Activated T-cell treated with anti-CD3 and anti-CD28 coated beads, Interleukin-2, amount 50 U/mL, for 4 hours (primary cell): ENCODE results near the gene CEP72. TPM values are rescaled to one million over a fixed set of nuclear protein-coding genes. Genes with fewer than 3 reads are reported as not detected.

Source experiments
- ATAC-seq, 2 donors: fragments of 200-7000 bp; cut with Tn5 transposase; one replicate each; pipeline ENCODE4 v1.10.0; 2021
- DNase-seq: peaks from one replicate; pipeline ENCODE4 v3.0.0-alpha.2; 2020
- H3K27me3 Mint-ChIP-seq: one replicate; pipeline ENCODE4 v1.8.0; 2021; ENCODE audit warnings: low read depth, mixed read lengths
- H3K36me3 Mint-ChIP-seq: one replicate; pipeline ENCODE4 v1.8.0; 2022; ENCODE audit warnings: mixed read lengths; ENCODE audit not compliant: insufficient read depth
- H3K4me1 Mint-ChIP-seq: one replicate; pipeline ENCODE4 v1.8.0; 2021; ENCODE audit warnings: low read depth, mixed read lengths
- H3K4me3 Mint-ChIP-seq: one replicate; pipeline ENCODE4 v1.8.0; 2021; ENCODE audit warnings: mild to moderate bottlenecking, moderate library complexity, mixed read lengths
- H3K9me3 Mint-ChIP-seq: one replicate; pipeline ENCODE4 v1.8.0; 2021; ENCODE audit warnings: mixed read lengths
- total RNA-seq, 3 donors: library from RNA; stranded (reverse); gene quantifications; one replicate each; pipeline ENCODE4 v1.2.1, GENCODE V29; 2021

CEP72 gene
- 10 to 100 TPM; 19.7 to 20.4 (median 19.9) TPM for total RNA-seq

- ATAC-seq (peak; percentile 95 to 97), DNase-seq (peak; percentile 94)
- no peaks in the 10 kb centered on the region for H3K9me3 Mint-ChIP-seq
- peaks cover 6% of the 10 kb centered on the region for H3K36me3 Mint-ChIP-seq
- H3K4me3 Mint-ChIP-seq, result peak within 1 kb of the TSS; percentile 98
- H3K4me1 Mint-ChIP-seq, result peaks cover 34% of the 10 kb centered on the region
- H3K27me3 Mint-ChIP-seq, result peaks cover 12% of the 10 kb centered on the region
These were observed at the start of gene CEP72 for GRCh38 chr5:611731-612486. Gene CEP72, plus strand, starts transcription at chr5:612340. Its CDS starts 22 bp downstream, at chr5:612362.

GRCh38 chr5:565782-566440, 46.2 kb upstream of the CEP72 start:
- H3K4me1 Mint-ChIP-seq, result no peaks in the 10 kb centered on the region
- ATAC-seq, result peak in 1 of 2 donors; percentile 10
- no peaks in the 10 kb centered on the region for H3K36me3 Mint-ChIP-seq
- H3K4me3 Mint-ChIP-seq, result no peak overlapping the region
- H3K9me3 Mint-ChIP-seq, result no peaks in the 10 kb centered on the region
- no peak for DNase-seq
- peaks cover 35% of the 10 kb centered on the region for H3K27me3 Mint-ChIP-seq

GRCh38 chr5:566636-567309, 45.4 kb upstream of the CEP72 start:
- Mint-ChIP-seq H3K9me3 (no peaks in the 10 kb centered on the region), H3K4me1 (no peaks in the 10 kb centered on the region), H3K27me3 (peaks cover 29% of the 10 kb centered on the region), H3K4me3 (no peak overlapping the region), H3K36me3 (no peaks in the 10 kb centered on the region)
- no peak for DNase-seq
- ATAC-seq, result no peak

- no peaks in the 10 kb centered on the region for H3K9me3 Mint-ChIP-seq
- no peaks in the 10 kb centered on the region for H3K4me1 Mint-ChIP-seq
- DNase-seq (no peak), ATAC-seq (no peak)
- H3K36me3 Mint-ChIP-seq, result no peaks in the 10 kb centered on the region
- H3K4me3 Mint-ChIP-seq, result no peak overlapping the region
- H3K27me3 Mint-ChIP-seq, result peaks cover 29% of the 10 kb centered on the region
These were observed 44.5 kb upstream of the CEP72 start for GRCh38 chr5:567664-568060.

- Mint-ChIP-seq H3K27me3 (peaks cover 32% of the 10 kb centered on the region), H3K36me3 (no peaks in the 10 kb centered on the region), H3K9me3 (no peaks in the 10 kb centered on the region), H3K4me1 (no peaks in the 10 kb centered on the region), H3K4me3 (no peak overlapping the region)
- DNase-seq, result no peak
- ATAC-seq, result no peak
These were observed 43.9 kb upstream of the CEP72 start for GRCh38 chr5:568061-568781.

GRCh38 chr5:568809-569208, 43.3 kb upstream of the CEP72 start:
- Mint-ChIP-seq H3K36me3 (no peaks in the 10 kb centered on the region), H3K4me1 (no peaks in the 10 kb centered on the region), H3K27me3 (peaks cover 37% of the 10 kb centered on the region), H3K4me3 (no peak overlapping the region), H3K9me3 (no peaks in the 10 kb centered on the region)
- DNase-seq (no peak), ATAC-seq (no peak)

GRCh38 chr5:569358-569867, 42.7 kb upstream of the CEP72 start:
- H3K9me3 Mint-ChIP-seq, result no peaks in the 10 kb centered on the region
- DNase-seq, result no peak
- H3K4me3 Mint-ChIP-seq, result no peak overlapping the region
- H3K27me3 Mint-ChIP-seq, result peaks cover 37% of the 10 kb centered on the region
- no peak for ATAC-seq
- H3K36me3 Mint-ChIP-seq, result no peaks in the 10 kb centered on the region
- no peaks in the 10 kb centered on the region for H3K4me1 Mint-ChIP-seq

GRCh38 chr5:569868-570361, 42.2 kb upstream of the CEP72 start:
- no peaks in the 10 kb centered on the region for H3K4me1 Mint-ChIP-seq
- DNase-seq (no peak), ATAC-seq (no peak)
- no peak overlapping the region for H3K4me3 Mint-ChIP-seq
- H3K9me3 Mint-ChIP-seq, result no peaks in the 10 kb centered on the region
- peaks cover 37% of the 10 kb centered on the region for H3K27me3 Mint-ChIP-seq
- H3K36me3 Mint-ChIP-seq, result no peaks in the 10 kb centered on the region

- H3K36me3 Mint-ChIP-seq, result no peaks in the 10 kb centered on the region
- H3K9me3 Mint-ChIP-seq, result peaks cover 3% of the 10 kb centered on the region
- no peak for DNase-seq
- H3K27me3 Mint-ChIP-seq, result peaks cover 37% of the 10 kb centered on the region
- no peak overlapping the region for H3K4me3 Mint-ChIP-seq
- no peaks in the 10 kb centered on the region for H3K4me1 Mint-ChIP-seq
- ATAC-seq, result no peak
These were observed 41.7 kb upstream of the CEP72 start for GRCh38 chr5:570446-570845.

- H3K9me3 Mint-ChIP-seq, result peaks cover 7% of the 10 kb centered on the region
- no peak overlapping the region for H3K4me3 Mint-ChIP-seq
- H3K27me3 Mint-ChIP-seq, result peaks cover 38% of the 10 kb centered on the region
- H3K36me3 Mint-ChIP-seq, result no peaks in the 10 kb centered on the region
- no peaks in the 10 kb centered on the region for H3K4me1 Mint-ChIP-seq
- DNase-seq (no peak), ATAC-seq (no peak)
These were observed 41.3 kb upstream of the CEP72 start for GRCh38 chr5:570886-571285.

- H3K4me1 Mint-ChIP-seq, result no peaks in the 10 kb centered on the region
- H3K4me3 Mint-ChIP-seq, result no peak overlapping the region
- peaks cover 15% of the 10 kb centered on the region for H3K9me3 Mint-ChIP-seq
- DNase-seq (no peak), ATAC-seq (no peak)
- H3K36me3 Mint-ChIP-seq, result peaks cover 2% of the 10 kb centered on the region
- H3K27me3 Mint-ChIP-seq, result peaks cover 35% of the 10 kb centered on the region
These were observed 40.3 kb upstream of the CEP72 start for GRCh38 chr5:571791-572190.

GRCh38 chr5:572398-573019, 39.6 kb upstream of the CEP72 start:
- peaks cover 2% of the 10 kb centered on the region for H3K36me3 Mint-ChIP-seq
- H3K9me3 Mint-ChIP-seq, result peaks cover 18% of the 10 kb centered on the region
- H3K27me3 Mint-ChIP-seq, result peaks cover 28% of the 10 kb centered on the region
- DNase-seq (no peak), ATAC-seq (no peak)
- no peak overlapping the region for H3K4me3 Mint-ChIP-seq
- H3K4me1 Mint-ChIP-seq, result no peaks in the 10 kb centered on the region

GRCh38 chr5:573206-573605, 38.9 kb upstream of the CEP72 start:
- ATAC-seq (no peak), DNase-seq (no peak)
- H3K27me3 Mint-ChIP-seq, result peaks cover 22% of the 10 kb centered on the region

More at GRCh38 chr5:573206-573605, 38.9 kb upstream of the CEP72 start:
- Mint-ChIP-seq H3K4me3 (no peak overlapping the region), H3K4me1 (no peaks in the 10 kb centered on the region), H3K36me3 (peaks cover 2% of the 10 kb centered on the region), H3K9me3 (peaks cover 24% of the 10 kb centered on the region)
